ENCODE results near the gene DZIP1. TPM values are rescaled to one million over a fixed set of nuclear protein-coding genes. Genes with fewer than 3 reads are reported as not detected.

Gene DZIP1
- total RNA-seq, 1 experiment from 2014 or later, result 0.17 TPM

DNA sequence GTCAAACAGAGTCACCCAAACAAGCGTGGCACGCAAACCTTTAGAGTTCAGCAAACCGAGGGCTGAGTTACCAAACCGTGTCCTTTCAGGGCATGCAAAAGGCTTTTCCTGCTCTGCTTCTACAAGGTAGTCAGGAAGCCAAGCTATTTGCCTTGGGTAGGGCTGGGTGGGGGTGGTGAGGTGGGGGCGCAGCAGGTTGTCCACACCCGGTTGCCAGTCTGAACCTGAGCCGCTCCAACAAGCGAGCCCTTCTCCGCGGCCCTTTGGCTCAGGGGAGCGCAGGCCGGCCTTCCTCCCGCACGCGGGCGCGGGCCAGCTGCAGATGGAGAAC, 92.3 kb downstream of the DZIP1 start:
- TF ChIP-seq CEBPB (IDR thresholded peaks at IDR 0.05; ENCODE audit: low read depth) (no peak), SIN3A (IDR thresholded peaks at IDR 0.05; ENCODE audit: low read depth) (no peak), ZBTB33 (IDR thresholded peaks at IDR 0.05; ENCODE audit: extremely low read depth, insufficient replicate concordance, low read length) (no peak), CBX3 (IDR thresholded peaks at IDR 0.05; ENCODE audit: low read depth) (no peak), SP1 (IDR thresholded peaks at IDR 0.05; ENCODE audit: low read depth) (no peak), REST (IDR thresholded peaks at IDR 0.05; ENCODE audit: low read depth) (no peak), CTCF (IDR thresholded peaks at IDR 0.05 in 2 of 3, conservative IDR thresholded peaks at IDR 0.05 in 1 of 3; ENCODE audit: borderline replicate concordance in 1 of 3, insufficient read depth in 1 of 3, low read depth in 2 of 3, low read length in 2 of 3) (no peak), RAD21 (IDR thresholded peaks at IDR 0.05; ENCODE audit: low read depth) (no peak), EGR1 (IDR thresholded peaks at IDR 0.05; ENCODE audit: low read depth) (no peak)
- ATAC-seq, result no peak
- CTCF ChIA-PET, result no interaction called here
- Histone ChIP-seq H3K9me2 (ENCODE audit: insufficient read depth) (no peaks in the 10 kb centered on the region), H3K79me2 (ENCODE audit: insufficient read depth, low read length) (no peaks in the 10 kb centered on the region), H3K4me3 (replicated peaks in 1 of 2; ENCODE audit: low read depth in 1 of 2, low read length in 2 of 2) (no peak overlapping the region), H3K36me3 (ENCODE audit: control insufficient read depth in 1 of 2, insufficient read depth in 2 of 2, low read length in 2 of 2) (no peaks in the 10 kb centered on the region), H3K9me3 (ENCODE audit: control insufficient read depth in 1 of 2, insufficient read depth in 1 of 2, low read depth in 1 of 2, low read length in 2 of 2) (no peaks in the 10 kb centered on the region), H2AFZ (ENCODE audit: low read depth, low read length, poor library complexity, severe bottlenecking) (no peak overlapping the region), H3K27ac (ENCODE audit: low read depth, low read length) (no peak overlapping the region), H3K4me2 (ENCODE audit: low read length) (no peak overlapping the region), H4K20me1 (ENCODE audit: insufficient read depth) (no peaks in the 10 kb centered on the region), H3K27me3 (ENCODE audit: insufficient read depth, low read length) (no peaks in the 10 kb centered on the region), H3K4me1 (ENCODE audit: control insufficient read depth in 1 of 2, insufficient read depth in 2 of 2, low read length in 2 of 2) (no peaks in the 10 kb centered on the region), H3K9ac (ENCODE audit: low read length) (no peak overlapping the region)
- no peak for DNase-seq (ENCODE audit: low read depth, low spot score)
- RAD21 ChIA-PET (ENCODE audit: low non-redundant PET in 1 of 2, low total read pairs in 2 of 2, uncharacterized antibody in 2 of 2, unreplicated experiment in 2 of 2), result no interaction called here
- intact Hi-C loops (cut with micrococcal nuclease), result no loop called here
- POLR2A ChIA-PET, result no interaction called here
- no TSS peak for BruUV-seq (replicated peaks)

Data from HCT116 (cell line).